ENCODE measurements around the gene PHKA2. TPM values are rescaled to one million over a fixed set of nuclear protein-coding genes. Genes with fewer than 3 reads are reported as not detected.

The PHKA2 gene
- total RNA-seq, 2 donors from 2014 or later: 29.3 to 55.8 TPM

DNA sequence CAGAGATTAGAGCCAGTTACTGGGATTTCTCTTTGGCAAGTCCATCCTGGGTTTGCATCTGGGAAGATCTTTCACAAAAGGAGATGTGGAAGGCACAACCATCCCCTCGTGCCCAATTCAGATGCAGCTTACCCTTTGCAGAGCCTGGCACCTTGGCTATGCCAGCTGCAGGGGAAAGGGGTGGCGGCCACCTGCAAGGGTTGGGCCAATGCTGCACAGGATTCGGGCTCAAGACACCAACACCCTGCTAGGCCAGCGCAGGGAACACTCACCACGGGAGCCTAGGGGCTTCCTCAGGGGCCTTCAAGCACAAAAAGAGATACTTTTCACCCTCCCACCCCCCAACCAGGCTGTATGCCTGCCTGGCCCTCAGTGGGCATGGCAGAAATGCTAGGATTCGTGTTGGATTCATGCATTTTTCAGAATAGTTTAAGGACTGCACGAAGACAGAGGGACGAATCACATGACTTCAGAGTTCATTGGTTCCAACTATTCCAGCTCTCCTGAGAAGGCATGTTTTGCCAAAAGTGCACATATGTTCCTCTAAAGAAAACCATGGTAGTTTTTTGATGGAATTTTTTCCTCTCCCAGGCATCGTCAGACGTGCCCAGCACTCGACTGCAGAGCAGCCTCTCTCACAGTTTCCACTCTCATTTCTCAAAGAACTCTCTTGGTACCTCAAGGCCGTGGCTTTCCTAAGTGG, 94.4 kb downstream of the PHKA2 start:
- H3K4me1 ChIP-seq (replicated peaks): no peaks in the 10 kb centered on the region
- no peak overlapping the region for H3K4me3 ChIP-seq
- H3K27me3 ChIP-seq (replicated peaks; ENCODE audit: insufficient read depth): no peaks in the 10 kb centered on the region
- H3K36me3 ChIP-seq: no peaks in the 10 kb centered on the region
- TF ChIP-seq, protein P1, sequence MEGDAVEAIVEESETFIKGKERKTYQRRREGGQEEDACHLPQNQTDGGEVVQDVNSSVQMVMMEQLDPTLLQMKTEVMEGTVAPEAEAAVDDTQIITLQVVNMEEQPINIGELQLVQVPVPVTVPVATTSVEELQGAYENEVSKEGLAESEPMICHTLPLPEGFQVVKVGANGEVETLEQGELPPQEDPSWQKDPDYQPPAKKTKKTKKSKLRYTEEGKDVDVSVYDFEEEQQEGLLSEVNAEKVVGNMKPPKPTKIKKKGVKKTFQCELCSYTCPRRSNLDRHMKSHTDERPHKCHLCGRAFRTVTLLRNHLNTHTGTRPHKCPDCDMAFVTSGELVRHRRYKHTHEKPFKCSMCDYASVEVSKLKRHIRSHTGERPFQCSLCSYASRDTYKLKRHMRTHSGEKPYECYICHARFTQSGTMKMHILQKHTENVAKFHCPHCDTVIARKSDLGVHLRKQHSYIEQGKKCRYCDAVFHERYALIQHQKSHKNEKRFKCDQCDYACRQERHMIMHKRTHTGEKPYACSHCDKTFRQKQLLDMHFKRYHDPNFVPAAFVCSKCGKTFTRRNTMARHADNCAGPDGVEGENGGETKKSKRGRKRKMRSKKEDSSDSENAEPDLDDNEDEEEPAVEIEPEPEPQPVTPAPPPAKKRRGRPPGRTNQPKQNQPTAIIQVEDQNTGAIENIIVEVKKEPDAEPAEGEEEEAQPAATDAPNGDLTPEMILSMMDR (IDR thresholded peaks at IDR 0.05): no peak
- TF ChIP-seq POLR2AphosphoS5 (IDR thresholded peaks at IDR 0.05) (no peak), POLR2A (IDR thresholded peaks at IDR 0.05) (no peak)
- H3K27ac ChIP-seq: no peak overlapping the region
- no peaks in the 10 kb centered on the region for H3K9me3 ChIP-seq
- intact Hi-C loops (cut with DNase I): loop anchor here (10.0 kb wide), 1 partner anchor 465 kb away; the partner anchor contains the start of gene CDKL5
- DNase-seq (ENCODE audit: low spot score): no peak
- 69% methylated on average over 8 of the region's 12 CpGs for WGBS

DNA sequence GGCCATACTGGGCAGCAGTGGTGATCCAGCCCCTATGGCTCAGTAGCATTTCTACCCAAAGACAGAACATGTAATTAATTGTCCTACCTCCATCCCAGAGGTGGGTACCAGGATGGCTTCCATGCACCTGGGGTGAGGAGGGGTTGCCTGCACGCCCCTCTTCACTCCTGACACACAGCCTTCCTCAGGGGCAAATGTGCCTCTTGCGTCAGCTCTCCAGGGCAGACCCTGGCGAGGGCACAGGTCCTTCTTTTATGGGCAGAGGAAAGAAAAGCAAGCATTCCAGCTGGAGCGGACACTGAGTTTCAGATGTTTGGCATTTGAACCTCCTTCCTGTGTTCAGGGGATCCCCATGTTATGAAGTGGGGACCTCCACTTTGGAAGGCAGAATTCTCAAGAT, 95.6 kb downstream of the PHKA2 start:
- 100% methylated on average over 2 of the region's 4 CpGs for WGBS
- no peak overlapping the region for H3K27ac ChIP-seq
- intact Hi-C loops (cut with DNase I): no loop called here

DNA sequence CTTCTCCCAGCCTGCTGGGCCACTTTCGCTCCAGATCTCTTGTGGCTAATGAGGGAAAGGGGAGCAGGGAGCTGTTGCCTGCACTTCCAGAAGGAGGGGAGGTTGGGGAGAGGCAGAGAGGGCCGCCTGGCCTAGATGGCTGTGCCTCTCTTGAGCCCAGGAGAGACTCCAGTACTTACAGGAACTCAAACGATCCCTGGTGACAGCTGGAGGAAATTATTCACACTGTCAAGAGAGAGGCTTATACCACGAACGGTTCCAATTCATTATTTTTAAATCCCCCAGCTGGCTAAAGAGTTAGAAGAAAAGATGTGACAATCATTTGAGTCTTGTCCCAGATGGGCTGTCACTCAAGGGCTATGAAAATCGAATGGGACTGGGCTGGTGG, 96.1 kb downstream of the PHKA2 start:
- TF ChIP-seq, protein P1 (IDR thresholded peaks at IDR 0.05): no peak
- no peak for TF ChIP-seq POLR2AphosphoS5 (IDR thresholded peaks at IDR 0.05)
- no peak for TF ChIP-seq POLR2A (IDR thresholded peaks at IDR 0.05)

More for the DNA sequence above, 95.6 kb downstream of the PHKA2 start:
- DNase-seq (ENCODE audit: low spot score): no peak
- Histone ChIP-seq H3K36me3 (no peaks in the 10 kb centered on the region), H3K27me3 (replicated peaks; ENCODE audit: insufficient read depth) (no peaks in the 10 kb centered on the region), H3K4me1 (replicated peaks) (no peaks in the 10 kb centered on the region), H3K9me3 (no peaks in the 10 kb centered on the region), H3K4me3 (no peak overlapping the region)
- TF ChIP-seq POLR2AphosphoS5 (IDR thresholded peaks at IDR 0.05) (no peak), POLR2A (IDR thresholded peaks at IDR 0.05) (no peak)
- TF ChIP-seq, protein P1 (IDR thresholded peaks at IDR 0.05): no peak

DNA sequence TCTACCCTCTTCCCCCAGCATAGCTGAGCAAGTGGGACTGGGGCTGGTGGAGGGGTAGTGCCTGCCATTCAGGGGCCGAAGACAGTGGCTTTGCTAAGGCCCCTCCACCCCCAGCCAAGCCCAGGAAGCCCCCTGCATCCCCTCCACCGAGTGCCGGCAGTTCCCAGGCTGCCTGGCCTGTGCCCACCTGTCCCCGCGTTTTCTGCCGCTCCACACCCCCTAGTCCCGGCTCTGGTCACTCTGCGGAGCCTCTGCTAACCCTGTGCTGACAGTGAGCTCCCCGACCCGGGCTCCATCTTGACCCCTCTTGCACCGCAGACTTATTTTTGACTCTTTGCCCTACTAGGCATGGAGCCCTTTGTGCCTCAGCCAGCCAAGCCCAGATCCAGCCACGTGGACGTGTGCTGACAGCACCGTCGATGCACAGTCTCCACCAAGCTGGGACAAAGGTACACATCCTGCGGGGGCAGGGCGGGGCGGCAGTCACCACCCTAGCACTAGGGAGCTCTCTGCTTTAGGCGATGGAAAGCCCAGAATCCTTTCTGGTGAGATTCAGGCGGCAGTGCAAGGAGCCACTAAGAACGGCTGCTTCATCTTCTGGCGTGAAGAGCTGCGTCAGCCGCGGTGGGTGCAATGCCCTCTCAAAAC, 96.6 kb downstream of the PHKA2 start:
- H3K4me3 ChIP-seq: no peak overlapping the region
- intact Hi-C loops (cut with DNase I): no loop called here
- no peaks in the 10 kb centered on the region for H3K4me1 ChIP-seq (replicated peaks)
- H3K36me3 ChIP-seq: no peaks in the 10 kb centered on the region
- peak overlapping the region; percentile 83 to 84 for H3K27ac ChIP-seq
- TF ChIP-seq POLR2AphosphoS5 (IDR thresholded peaks at IDR 0.05) (no peak), POLR2A (IDR thresholded peaks at IDR 0.05) (no peak)
- TF ChIP-seq, protein P1 (IDR thresholded peaks at IDR 0.05): no peak
- DNase-seq (ENCODE audit: low spot score): peak; percentile 55
- H3K27me3 ChIP-seq (replicated peaks; ENCODE audit: insufficient read depth): no peaks in the 10 kb centered on the region
- 26% methylated on average over 24 of the region's 25 CpGs for WGBS
- no peaks in the 10 kb centered on the region for H3K9me3 ChIP-seq

More for the DNA sequence above, 96.1 kb downstream of the PHKA2 start:
- Histone ChIP-seq H3K9me3 (no peaks in the 10 kb centered on the region), H3K4me1 (replicated peaks) (no peaks in the 10 kb centered on the region), H3K27me3 (replicated peaks; ENCODE audit: insufficient read depth) (no peaks in the 10 kb centered on the region), H3K4me3 (no peak overlapping the region), H3K36me3 (no peaks in the 10 kb centered on the region), H3K27ac (peak overlapping the region; percentile 83 to 84)
- WGBS: 28% methylated on average over 6 of the region's 6 CpGs
- no peak for DNase-seq (ENCODE audit: low spot score)
- intact Hi-C loops (cut with DNase I): no loop called here
